T-helper 2 cell treated with Interferon-gamma antibody and Interleukin-4, amounts not matched to agents 5 μg/mL and 100 μg/mL, for 36 hours (primary cell): Measurements from ENCODE around the gene MYH4.

ENCODE experiments used
- DNase-seq: peaks from one replicate; pipeline ENCODE4 v3.0.0; 2021; ENCODE audit warnings: low spot score
- H3K27ac Mint-ChIP-seq: one replicate; pipeline ENCODE4 v1.8.0; 2021; ENCODE audit warnings: mild to moderate bottlenecking, mixed read lengths
- H3K27me3 Mint-ChIP-seq: one replicate; pipeline ENCODE4 v1.8.0; 2021; ENCODE audit warnings: low read depth, mixed read lengths
- H3K36me3 Mint-ChIP-seq: one replicate; pipeline ENCODE4 v1.8.0; 2021; ENCODE audit warnings: low read depth, mixed read lengths
- H3K4me1 Mint-ChIP-seq: one replicate; pipeline ENCODE4 v1.8.0; 2021; ENCODE audit warnings: low read depth, mixed read lengths
- H3K4me3 Mint-ChIP-seq: one replicate; pipeline ENCODE4 v1.8.0; 2022; ENCODE audit warnings: mild to moderate bottlenecking, moderate library complexity, mixed read lengths
- H3K9me3 Mint-ChIP-seq: one replicate; pipeline ENCODE4 v1.8.0; 2021; ENCODE audit warnings: mixed read lengths

The MYH4 gene

GRCh38 chr17:10396524-10397163 lies 72.7 kb downstream of the MYH4 start:
- Mint-ChIP-seq H3K27ac (no peak overlapping the region), H3K4me3 (no peak overlapping the region), H3K36me3 (no peaks in the 10 kb centered on the region), H3K9me3 (no peaks in the 10 kb centered on the region), H3K27me3 (no peaks in the 10 kb centered on the region), H3K4me1 (no peaks in the 10 kb centered on the region)
- DNase-seq = no peak

- no peak for DNase-seq
- H3K9me3 Mint-ChIP-seq = no peaks in the 10 kb centered on the region
- H3K4me3 Mint-ChIP-seq = no peak overlapping the region
- no peak overlapping the region for H3K27ac Mint-ChIP-seq
- H3K4me1 Mint-ChIP-seq = no peaks in the 10 kb centered on the region
- no peaks in the 10 kb centered on the region for H3K27me3 Mint-ChIP-seq
- H3K36me3 Mint-ChIP-seq = no peaks in the 10 kb centered on the region
These were observed 75.0 kb downstream of the MYH4 start for GRCh38 chr17:10394201-10394887.
